ENCODE data around the gene IFFO2. TPM values are rescaled to one million over a fixed set of nuclear protein-coding genes. Genes with fewer than 3 reads are reported as not detected.
A peak's percentile ranks its signal among the peaks of the same experiment; 100 is the strongest.

Gene IFFO2
- total RNA-seq, 4 donors from 2014 or later: 4.1 to 19.4 (median 7.3) TPM

- no peaks in the 10 kb centered on the region for H3K27me3 ChIP-seq
These were observed 42.9 kb upstream of the IFFO2 start for GRCh38 chr1:18999359-18999758.

GRCh38 chr1:18998016-18998724 lies 41.7 kb upstream of the IFFO2 start:
- H3K4me3 ChIP-seq: no peak overlapping the region
- no peaks in the 10 kb centered on the region for H3K36me3 ChIP-seq
- no peaks in the 10 kb centered on the region for H3K27me3 ChIP-seq
- TF ChIP-seq CTCF (IDR thresholded peaks at IDR 0.05): no peak
- TF ChIP-seq POLR2A (IDR thresholded peaks at IDR 0.05): no peak
- intact Hi-C loops (cut with DNase I; ENCODE audit: low total_unique reads): no loop called here
- H3K9me3 ChIP-seq: peaks cover 0 to 5% of the 10 kb centered on the region in 2 donors
- peak overlapping the region in 1 of 2 donors; percentile 34 for H3K27ac ChIP-seq
- H3K4me1 ChIP-seq: no peaks in the 10 kb centered on the region
- DNase-seq: no peak

More at GRCh38 chr1:18999359-18999758, 42.9 kb upstream of the IFFO2 start:
- intact Hi-C loops (cut with DNase I; ENCODE audit: low total_unique reads): no loop called here
- TF ChIP-seq POLR2A (IDR thresholded peaks at IDR 0.05): no peak
- no peak for TF ChIP-seq CTCF (IDR thresholded peaks at IDR 0.05)
- Histone ChIP-seq H3K9me3 (peaks cover 0 to 5% of the 10 kb centered on the region in 2 donors), H3K4me1 (no peaks in the 10 kb centered on the region), H3K27ac (peak overlapping the region in 1 of 2 donors; percentile 19), H3K4me3 (no peak overlapping the region), H3K36me3 (no peaks in the 10 kb centered on the region)
- peak in 1 of 2 donors; percentile 29 for DNase-seq

GRCh38 chr1:18997508-18997907 lies 41.0 kb upstream of the IFFO2 start:
- no peak overlapping the region for H3K4me3 ChIP-seq
- DNase-seq: no peak
- H3K9me3 ChIP-seq: peaks cover 0 to 5% of the 10 kb centered on the region in 2 donors
- TF ChIP-seq POLR2A (IDR thresholded peaks at IDR 0.05) (no peak), CTCF (IDR thresholded peaks at IDR 0.05) (no peak)
- H3K27me3 ChIP-seq: no peaks in the 10 kb centered on the region
- intact Hi-C loops (cut with DNase I; ENCODE audit: low total_unique reads): no loop called here
- no peaks in the 10 kb centered on the region for H3K4me1 ChIP-seq
- H3K27ac ChIP-seq: no peak overlapping the region
- H3K36me3 ChIP-seq: no peaks in the 10 kb centered on the region

GRCh38 chr1:18996548-18997177 lies 40.2 kb upstream of the IFFO2 start:
- Histone ChIP-seq H3K9me3 (peaks cover 0 to 5% of the 10 kb centered on the region in 2 donors), H3K36me3 (no peaks in the 10 kb centered on the region), H3K27me3 (no peaks in the 10 kb centered on the region), H3K4me1 (no peaks in the 10 kb centered on the region), H3K4me3 (no peak overlapping the region), H3K27ac (no peak overlapping the region)
- intact Hi-C loops (cut with DNase I; ENCODE audit: low total_unique reads): no loop called here
- no peak for DNase-seq
- TF ChIP-seq POLR2A (IDR thresholded peaks at IDR 0.05): no peak
- no peak for TF ChIP-seq CTCF (IDR thresholded peaks at IDR 0.05)

- no peak for DNase-seq
- TF ChIP-seq POLR2A (IDR thresholded peaks at IDR 0.05): no peak
- no peak for TF ChIP-seq CTCF (IDR thresholded peaks at IDR 0.05)
These were observed 37.9 kb upstream of the IFFO2 start for GRCh38 chr1:18994381-18994780.

More at GRCh38 chr1:18994381-18994780, 37.9 kb upstream of the IFFO2 start:
- Histone ChIP-seq H3K36me3 (no peaks in the 10 kb centered on the region), H3K4me3 (no peak overlapping the region), H3K9me3 (no peaks in the 10 kb centered on the region), H3K27me3 (no peaks in the 10 kb centered on the region), H3K27ac (no peak overlapping the region), H3K4me1 (no peaks in the 10 kb centered on the region)
- intact Hi-C loops (cut with DNase I; ENCODE audit: low total_unique reads): no loop called here
